HG02840 (cell line): Measurements from ENCODE around the gene SAMD10.
"Not testable (repeated sequence)": the region's sequence is repeated elsewhere in the genome, so short reads cannot be mapped to it uniquely, and the experiment has no call there.

Experiments used
- ATAC-seq: cut with Tn5 transposase; IDR thresholded peaks from one replicate; pipeline ENCODE4 v1.9.1; 2021; ENCODE audit warnings: mild to moderate bottlenecking, moderate library complexity, moderate number of reproducible peaks; ENCODE audit not compliant: unreplicated experiment, low FRiP score

Gene SAMD10

DNA sequence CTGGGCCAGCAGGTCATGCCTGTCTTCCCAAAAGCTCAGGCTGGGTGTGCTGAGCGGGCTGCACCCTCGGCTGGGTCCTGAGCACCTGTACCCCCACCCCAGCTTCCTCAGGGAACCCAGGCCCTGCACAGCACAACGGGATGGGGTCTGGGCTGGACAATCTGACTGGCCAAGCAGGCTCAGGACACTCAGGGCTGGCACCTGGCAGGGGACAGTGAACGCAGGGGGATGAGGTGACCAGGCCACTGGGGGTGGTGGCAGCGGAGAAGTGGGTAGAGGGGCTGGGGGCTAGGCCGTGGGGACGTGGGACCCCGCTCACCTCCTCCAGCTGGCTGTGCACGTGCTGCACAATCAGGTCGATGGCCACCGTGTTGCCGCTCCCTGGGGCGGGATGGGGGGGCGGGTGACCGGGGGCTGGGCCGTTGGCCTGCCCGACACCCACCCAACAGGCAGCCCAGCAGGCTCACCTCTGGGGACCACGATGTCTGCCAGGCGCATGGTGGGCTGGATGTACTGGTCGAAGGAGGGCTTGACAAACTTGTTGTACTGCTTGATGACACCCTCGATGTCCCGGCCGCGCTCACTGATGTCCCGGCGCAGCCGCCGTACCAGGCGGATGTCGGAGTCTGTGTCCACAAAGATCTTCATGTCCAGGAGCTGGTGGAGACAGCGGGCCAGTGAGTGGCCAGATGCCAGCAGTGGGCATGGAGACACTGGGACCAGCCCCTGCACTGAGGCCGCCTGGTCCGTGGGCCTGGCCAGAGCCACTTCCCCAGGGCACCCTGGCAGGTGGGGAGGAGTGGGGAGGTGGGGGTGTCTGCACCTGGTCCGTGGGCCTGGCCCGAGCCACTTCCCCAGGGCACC lies 35.1 kb downstream of the SAMD10 start:
- ATAC-seq: no peak

DNA sequence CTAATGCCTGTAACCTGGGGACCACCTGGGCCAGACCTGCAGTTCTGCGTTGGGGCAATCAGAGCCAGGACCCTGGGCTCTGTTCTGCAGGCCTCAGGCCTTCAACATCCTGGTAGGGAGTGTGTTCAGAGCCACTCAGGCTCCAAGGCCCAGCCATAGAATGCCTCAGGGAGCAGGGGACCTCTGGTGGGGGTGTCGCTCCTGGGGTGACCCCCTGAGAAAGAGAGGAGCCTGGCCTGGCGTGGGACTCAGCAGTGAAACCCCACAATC lies 35.7 kb downstream of the SAMD10 start:
- no peak for ATAC-seq

- no peak for ATAC-seq
These were observed 36.3 kb downstream of the SAMD10 start for GRCh38 chr20:63942969-63943807.

DNA sequence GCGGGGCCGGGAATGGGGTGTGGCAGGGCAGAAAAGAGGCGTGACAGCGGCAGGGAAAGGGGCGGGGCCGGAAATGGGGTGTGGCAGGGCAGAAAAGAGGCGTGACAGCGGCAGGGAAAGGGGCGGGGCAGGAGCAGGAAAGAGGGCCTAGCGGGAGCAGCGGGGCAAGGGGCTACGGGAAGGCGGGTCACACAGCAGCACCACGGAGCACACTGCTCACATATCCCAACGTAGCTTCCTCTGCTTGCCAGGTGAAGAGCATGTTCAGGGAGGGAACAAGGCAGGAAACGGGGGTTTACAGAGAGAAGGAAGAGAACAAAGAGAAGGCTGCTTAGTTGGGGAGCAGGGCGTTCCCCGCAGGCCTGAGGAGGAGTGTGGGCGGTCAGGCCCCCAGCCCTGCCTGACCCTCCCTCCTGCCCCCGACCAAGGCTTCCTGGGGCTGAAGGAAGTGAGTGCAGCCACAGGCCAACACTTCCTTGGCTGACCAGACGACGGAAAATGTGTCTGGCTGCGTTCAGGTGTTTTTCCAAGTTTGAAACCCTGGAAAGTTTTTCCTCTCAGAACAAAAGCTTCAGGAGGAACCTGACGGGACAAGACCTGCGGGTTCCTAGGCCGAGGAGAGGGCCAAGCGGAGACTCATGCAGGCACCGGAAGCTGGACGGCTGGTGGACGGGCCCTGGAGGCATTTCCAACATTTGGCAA lies 37.0 kb downstream of the SAMD10 start:
- ATAC-seq: no peak

DNA sequence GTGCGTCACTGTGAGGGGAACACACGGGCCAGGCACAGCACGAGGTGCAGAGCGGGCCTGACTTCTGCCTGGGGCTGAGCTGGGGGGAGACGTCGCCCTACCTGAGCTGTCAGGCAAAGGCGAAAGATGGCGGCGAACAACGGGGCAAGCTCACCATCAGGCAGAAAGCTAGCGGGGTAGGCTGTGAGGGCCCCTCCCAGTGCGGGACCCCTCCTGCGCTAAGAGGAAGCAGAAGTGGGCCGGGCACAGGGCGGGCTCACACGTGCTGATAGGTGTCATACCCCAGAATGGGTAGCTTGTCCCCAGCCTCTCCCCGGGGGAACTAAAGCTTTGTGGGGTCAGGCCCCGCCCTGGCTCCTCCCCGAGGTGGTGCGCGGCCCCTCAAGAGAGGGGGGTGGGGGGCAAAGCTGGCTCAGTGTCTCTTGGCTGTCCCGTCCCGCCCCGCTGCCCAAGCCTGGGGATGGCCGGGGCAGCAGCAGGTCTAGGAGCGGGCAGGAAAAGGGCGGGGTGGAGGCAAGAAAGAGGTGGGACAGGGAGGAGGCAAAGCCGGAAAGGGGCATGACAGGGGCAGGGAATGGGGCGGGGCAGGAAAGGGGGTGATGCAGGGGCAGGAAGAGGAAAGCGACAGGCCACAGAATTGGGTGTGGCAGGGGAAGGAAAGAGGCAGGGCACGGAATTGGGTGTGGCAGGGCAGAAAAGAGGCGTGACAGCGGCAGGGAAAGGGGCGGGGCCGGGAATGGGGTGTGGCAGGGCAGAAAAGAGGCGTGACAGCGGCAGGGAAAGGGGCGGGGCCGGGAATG lies 38.0 kb downstream of the SAMD10 start:
- ATAC-seq: no peak

- ATAC-seq: no peak
These were observed 38.8 kb downstream of the SAMD10 start for GRCh38 chr20:63940472-63941266.

- no peak for ATAC-seq
These were observed 39.4 kb downstream of the SAMD10 start for GRCh38 chr20:63940071-63940471.

DNA sequence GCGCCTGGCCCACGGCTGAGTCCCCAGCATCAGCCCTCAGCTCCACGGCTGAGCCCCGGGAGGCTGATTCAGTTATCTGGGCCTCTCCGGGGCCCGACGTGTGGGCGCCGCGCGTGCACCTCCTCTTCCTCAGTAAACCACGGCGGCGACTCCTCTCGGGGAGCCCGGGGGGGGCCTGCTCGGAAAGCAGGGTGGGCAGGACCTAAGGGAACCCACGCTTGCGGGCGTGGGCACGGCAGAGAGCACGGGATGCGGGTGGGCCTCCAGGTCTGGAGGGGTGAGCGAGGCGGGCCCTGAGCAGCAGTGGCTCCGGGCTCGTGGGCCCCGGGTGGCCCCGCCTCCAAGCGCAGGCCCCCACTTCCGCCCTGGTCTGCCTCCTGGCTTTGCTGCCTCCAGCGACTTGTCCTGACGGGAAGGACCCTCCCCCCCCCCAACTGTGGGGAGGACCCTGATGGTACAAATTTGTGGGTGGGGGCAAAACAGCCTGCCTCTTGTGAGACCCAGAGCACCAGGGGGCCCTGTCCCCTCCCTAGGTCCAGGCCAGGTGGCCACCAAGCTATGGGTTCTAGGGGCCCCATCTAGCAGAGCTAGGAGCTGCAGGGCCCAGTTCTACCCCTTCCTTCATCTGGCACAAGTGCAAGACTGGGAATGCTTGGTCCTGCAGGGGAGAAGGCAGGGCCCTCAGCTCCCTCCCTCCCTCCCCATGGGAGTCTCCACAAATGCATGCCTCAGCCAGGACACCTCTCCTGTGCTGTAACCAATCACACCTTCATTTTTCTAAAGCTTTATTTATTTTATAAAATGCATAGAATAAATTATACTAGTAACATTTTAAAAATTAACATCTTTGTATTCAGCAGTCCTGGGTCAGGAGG lies 40.1 kb downstream of the SAMD10 start:
- ATAC-seq: no peak

GRCh38 chr20:63937596-63937995 lies 41.8 kb downstream of the SAMD10 start:
- ATAC-seq: no peak

GRCh38 chr20:63935447-63935846 lies 44.0 kb downstream of the SAMD10 start:
- ATAC-seq: no peak

DNA sequence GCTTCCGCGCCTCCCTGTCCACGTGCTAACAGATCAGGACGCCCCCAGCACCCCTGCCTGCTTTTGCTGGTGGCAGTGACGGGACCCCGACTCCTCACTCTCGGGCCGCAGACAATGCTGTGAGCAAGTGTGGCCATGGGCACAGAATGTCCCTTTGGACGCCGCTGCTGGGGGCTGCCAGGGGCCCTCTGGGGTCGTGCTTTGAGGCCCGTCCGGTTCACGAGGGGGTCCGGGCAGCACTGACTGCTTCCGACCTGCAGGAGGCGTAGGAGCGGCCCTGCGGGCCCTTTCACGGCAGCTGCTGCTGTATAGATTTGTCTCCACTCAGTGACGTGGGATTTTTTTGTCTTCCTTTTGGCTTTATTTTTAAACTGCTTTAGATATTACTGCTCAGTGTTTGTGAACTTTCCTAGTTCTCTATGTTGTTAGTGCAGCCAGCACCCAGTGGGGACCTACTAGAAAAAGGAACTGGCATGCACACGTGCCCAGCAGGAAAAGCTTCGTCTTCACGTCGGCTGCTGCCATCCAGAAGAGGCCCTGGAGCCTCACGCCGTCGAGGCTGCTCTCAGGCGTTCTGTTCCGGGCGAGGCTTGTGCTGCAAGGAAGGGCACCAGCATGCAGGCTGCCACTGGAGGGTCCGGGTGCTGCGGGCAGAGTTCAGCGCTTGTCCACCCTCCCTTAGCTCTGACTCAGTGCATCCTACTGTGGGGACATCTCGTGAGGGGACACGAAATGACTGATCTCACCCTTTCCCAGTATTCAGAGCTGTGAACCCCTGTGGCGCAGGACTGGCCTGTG lies 45.0 kb downstream of the SAMD10 start:
- no peak for ATAC-seq

DNA sequence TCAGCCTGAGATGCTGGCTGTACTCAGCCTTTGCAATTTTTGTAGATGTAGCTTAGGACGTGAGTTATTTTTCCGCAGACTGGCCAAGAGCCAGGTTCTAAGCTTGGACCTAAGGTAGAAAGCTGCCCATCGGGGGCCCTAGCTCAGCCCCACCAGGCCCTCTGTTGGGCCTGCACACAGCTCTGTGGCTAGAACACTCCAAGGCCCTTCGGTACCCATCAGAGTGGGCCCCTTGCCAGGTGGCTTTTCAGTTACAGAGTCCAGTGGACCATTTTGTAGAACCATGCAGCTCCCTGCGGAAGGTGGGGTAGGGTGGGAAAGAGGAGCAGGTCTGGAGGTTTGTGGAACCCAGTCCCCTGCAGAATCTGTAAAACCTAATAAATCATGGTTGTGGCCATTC lies 45.8 kb downstream of the SAMD10 start:
- no peak for ATAC-seq

GRCh38 chr20:63932606-63933160 lies 46.8 kb downstream of the SAMD10 start:
- ATAC-seq: no peak

GRCh38 chr20:63931735-63932134 lies 47.7 kb downstream of the SAMD10 start:
- ATAC-seq: no peak

DNA sequence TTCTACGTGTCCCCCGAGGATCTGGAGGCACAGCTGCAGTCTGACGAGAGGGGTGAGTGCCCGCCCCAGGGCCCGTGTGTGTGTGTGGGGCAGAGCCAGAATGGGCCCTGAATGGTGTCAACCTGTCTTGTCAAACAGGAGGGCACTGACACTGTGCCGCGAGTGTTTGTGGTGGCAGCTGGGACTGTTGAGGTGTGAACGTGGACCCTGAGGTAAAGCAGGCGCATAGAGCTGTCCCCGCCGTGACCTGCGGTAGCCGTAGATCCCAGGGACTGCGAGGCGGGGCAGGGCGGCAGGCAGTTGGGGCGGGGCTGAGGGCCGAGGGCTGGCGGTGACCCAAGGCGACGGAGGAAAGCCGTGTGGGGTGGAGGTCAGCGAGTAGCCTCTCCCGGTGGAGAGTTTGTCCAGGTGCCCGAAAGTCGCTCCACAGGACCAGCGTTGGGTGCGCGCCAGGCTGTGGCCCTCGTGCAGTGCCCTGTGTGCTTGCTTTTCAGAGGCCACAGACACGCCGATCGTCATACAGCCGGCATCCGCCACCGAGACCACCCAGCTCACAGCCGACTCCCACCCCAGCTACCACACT lies 48.4 kb downstream of the SAMD10 start:
- ATAC-seq: no peak

DNA sequence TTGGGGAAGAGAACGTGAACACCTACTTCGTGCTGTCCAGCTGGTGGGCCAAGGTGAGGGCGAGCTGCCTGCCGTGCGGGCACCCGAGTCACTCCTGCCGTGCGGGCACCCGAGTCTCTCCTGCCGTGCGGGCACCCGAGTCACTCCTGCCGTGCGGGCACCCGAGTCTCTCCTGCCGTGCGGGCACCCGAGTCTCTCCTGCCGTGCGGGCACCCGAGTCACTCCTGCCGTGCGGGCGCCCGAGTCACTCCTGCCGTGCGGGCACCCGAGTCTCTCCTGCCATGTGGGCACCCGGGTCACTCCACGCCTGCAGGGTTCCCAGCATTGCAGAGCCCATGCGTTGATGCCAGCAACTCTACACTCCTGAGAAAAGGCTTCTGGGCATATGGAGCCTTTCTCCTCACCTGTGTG lies 50.0 kb downstream of the SAMD10 start:
- not testable (repeated sequence) for ATAC-seq

DNA sequence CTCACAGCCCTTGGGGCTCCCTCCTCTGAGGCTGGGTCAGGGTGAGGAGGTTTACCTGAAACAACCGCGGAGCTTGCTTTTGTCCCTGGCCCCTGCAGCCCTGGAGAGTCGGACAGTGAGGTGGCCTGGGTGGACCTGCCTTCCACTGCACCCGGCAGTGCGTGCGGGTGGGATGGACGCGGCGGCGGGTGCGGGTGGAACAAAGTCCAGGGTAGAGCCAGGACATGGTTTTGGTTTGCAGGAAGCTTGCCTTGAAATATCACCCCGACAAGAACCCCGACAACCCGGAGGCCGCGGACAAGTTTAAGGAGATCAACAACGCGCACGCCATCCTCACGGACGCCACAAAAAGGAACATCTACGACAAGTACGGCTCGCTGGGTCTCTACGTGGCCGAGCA lies 50.4 kb downstream of the SAMD10 start:
- no peak for ATAC-seq
